LNCAP (cell line): Measurements from ENCODE around the gene RHBDF2.

Experiments
- CTCF ChIP-seq: fragments of 450-650 bp; IDR thresholded peaks from 2 replicates; pipeline ENCODE4 v1.5.1; 2017; ENCODE audit warnings: mild to moderate bottlenecking

The RHBDF2 gene

GRCh38 chr17:76490112-76490710, 11.0 kb downstream of the RHBDF2 start:
- no peak for TF ChIP-seq CTCF

GRCh38 chr17:76487451-76488192, 13.6 kb downstream of the RHBDF2 start:
- TF ChIP-seq CTCF = no peak

- no peak for TF ChIP-seq CTCF
These were observed 15.7 kb downstream of the RHBDF2 start for GRCh38 chr17:76485569-76485968.

GRCh38 chr17:76484228-76484725, 16.9 kb downstream of the RHBDF2 start:
- TF ChIP-seq CTCF = no peak

- TF ChIP-seq CTCF = no peak
These were observed 20.1 kb downstream of the RHBDF2 start for GRCh38 chr17:76481071-76481655.

- no peak for TF ChIP-seq CTCF
These were observed 20.6 kb downstream of the RHBDF2 start for GRCh38 chr17:76480632-76481031.

- no peak for TF ChIP-seq CTCF
These were observed 21.6 kb downstream of the RHBDF2 start for GRCh38 chr17:76479515-76480060.
